H1 (cell line): ENCODE measurements around the gene MOV10L1. TPM values are rescaled to one million over a fixed set of nuclear protein-coding genes. Genes with fewer than 3 reads are reported as not detected.
A peak's percentile ranks its signal among the peaks of the same experiment; 100 is the strongest.

ENCODE experiments used
- CTCF ChIA-PET: fragments of 300-600 bp; sonication (Branson Sonifier 250); formaldehyde crosslinking; loops from one replicate; lab custom pipeline; 2021; ENCODE audit not compliant: partially characterized antibody; lab: Charles Lee
- POLR2A ChIA-PET: fragments of 300-600 bp; sonication (Branson Sonifier 250); formaldehyde crosslinking; loops from one replicate; lab custom pipeline; 2021; ENCODE audit warnings: inconsistent platforms; ENCODE audit not compliant: partially characterized antibody; lab: Charles Lee
- DNase-seq, 2 experiments: peaks; one replicate each; pipeline versions ENCODE4 v3.0.0 to v3.0.0-alpha.2; 2010 to 2022; ENCODE audit warnings: low spot score in 2 of 2, low read depth in 1 of 2, mixed read lengths in 1 of 2
- FAIRE-seq: peaks from 2 replicates; lab custom pipeline; 2011; peaks lifted over from hg19 to GRCh38; lab: Jason Lieb, UNC
- H2AFZ ChIP-seq: 2 replicates; pipeline ENCODE4 v1.8.1; 2012; ENCODE audit warnings: low read length, inconsistent platforms
- H2AK5ac ChIP-seq: 2 replicates; pipeline ENCODE4 v1.6.1; 2013; ENCODE audit warnings: low read depth, low read length
- H2BK120ac ChIP-seq: replicated peaks from 2 replicates; pipeline ENCODE3; 2013; ENCODE audit warnings: low read depth, low read length, inconsistent platforms
- H2BK12ac ChIP-seq: 2 replicates; pipeline ENCODE4 v1.6.1; 2013; ENCODE audit warnings: low read depth, low read length
- H2BK15ac ChIP-seq: 2 replicates; pipeline ENCODE4 v1.6.1; 2013; ENCODE audit warnings: low read length
- H2BK20ac ChIP-seq: 2 replicates; pipeline ENCODE4 v1.6.1; 2013; ENCODE audit warnings: low read length
- H2BK5ac ChIP-seq: 2 replicates; pipeline ENCODE4 v1.6.1; 2013; ENCODE audit warnings: low read depth, low read length
- H3K14ac ChIP-seq: 2 replicates; pipeline ENCODE4 v1.6.1; 2013; ENCODE audit warnings: inconsistent platforms; ENCODE audit not compliant: insufficient read length
- H3K18ac ChIP-seq: 2 replicates; pipeline ENCODE4 v1.6.1; 2013; ENCODE audit warnings: low read length; ENCODE audit errors: extremely low read depth
- H3K23ac ChIP-seq: 2 replicates; pipeline ENCODE4 v1.6.1; 2013; ENCODE audit warnings: inconsistent platforms; ENCODE audit not compliant: insufficient read length
- H3K23me2 ChIP-seq: 2 replicates; pipeline ENCODE4 v1.6.1; 2013; ENCODE audit warnings: low read depth, low read length
- H3K27ac ChIP-seq: 2 replicates; pipeline ENCODE4 v1.6.1; 2011; ENCODE audit warnings: low read depth, low read length, inconsistent platforms
- H3K27me3 ChIP-seq, 4 experiments: replicated peaks in 1 of 4; 1 replicate in 1 of 4; 2 replicates in 3 of 4; pipeline versions ENCODE4 v1.6.1 to v1.8.1; 2011 to 2013; ENCODE audit warnings: low read length in 3 of 4, mild to moderate bottlenecking in 3 of 4, inconsistent platforms in 2 of 4, mixed read lengths in 2 of 4, moderate library complexity in 1 of 4; ENCODE audit not compliant: control insufficient read depth in 3 of 4, insufficient read depth in 3 of 4; ENCODE audit errors: extremely low read depth in 1 of 4
- H3K36me3 ChIP-seq, 4 experiments: 2 replicates each; pipeline versions ENCODE4 v1.6.1 to v1.8.1; 2011 to 2013; ENCODE audit warnings: mild to moderate bottlenecking in 4 of 4, low read length in 3 of 4, moderate library complexity in 2 of 4, control low read depth in 1 of 4, inconsistent platforms in 1 of 4; ENCODE audit not compliant: insufficient read depth in 4 of 4, control insufficient read depth in 2 of 4
- H3K4ac ChIP-seq: replicated peaks from 2 replicates; pipeline ENCODE3; 2013; ENCODE audit warnings: low read length, low read depth, mixed read lengths, inconsistent platforms; ENCODE audit not compliant: insufficient read length
- H3K4me1 ChIP-seq, 4 experiments: replicated peaks in 1 of 4; 1 replicate in 1 of 4; 2 replicates in 3 of 4; pipeline versions ENCODE4 v1.6.1 to v1.8.1; 2011 to 2013; ENCODE audit warnings: low read length in 3 of 4, inconsistent platforms in 2 of 4, mixed read lengths in 1 of 4; ENCODE audit not compliant: insufficient read depth in 4 of 4, control insufficient read depth in 3 of 4
- H3K4me2 ChIP-seq, 2 experiments: 2 replicates each; pipeline versions ENCODE4 v1.6.1 to v1.8.1; 2011 to 2013; ENCODE audit warnings: low read depth in 2 of 2, low read length in 2 of 2, control low read depth in 1 of 2, inconsistent platforms in 1 of 2, mild to moderate bottlenecking in 1 of 2; ENCODE audit not compliant: insufficient read depth in 1 of 2
- H3K4me3 ChIP-seq, 4 experiments: fragments of 200-600, 300-600 bp in 1 of 4; sonication (generic), shearing (Covaris generic), sonication (Bioruptor Twin) in 1 of 4; 2 replicates each; pipeline versions ENCODE4 v1.5.1 to v1.8.1; 2011 to 2016; ENCODE audit warnings: low read length in 4 of 4, low read depth in 3 of 4, control low read depth in 2 of 4, inconsistent platforms in 2 of 4, mild to moderate bottlenecking in 2 of 4, mixed read lengths in 1 of 4, moderate library complexity in 1 of 4; ENCODE audit not compliant: insufficient read depth in 2 of 4; ENCODE audit errors: extremely low read depth in 1 of 4
- H3K56ac ChIP-seq: replicated peaks from 2 replicates; pipeline ENCODE3; 2013; ENCODE audit warnings: low read depth, mild to moderate bottlenecking, mixed read lengths, low read length, inconsistent platforms; ENCODE audit not compliant: insufficient read length
- H3K79me1 ChIP-seq: 2 replicates; pipeline ENCODE4 v1.6.1; 2013; ENCODE audit warnings: low read depth, low read length, control low read depth
- H3K79me2 ChIP-seq, 2 experiments: 2 replicates each; pipeline versions ENCODE4 v1.6.1 to v1.8.1; 2012 to 2013; ENCODE audit warnings: low read length in 2 of 2, mild to moderate bottlenecking in 2 of 2, inconsistent platforms in 1 of 2; ENCODE audit not compliant: insufficient read depth in 2 of 2, control insufficient read depth in 1 of 2
- H3K9ac ChIP-seq, 4 experiments: replicated peaks in 1 of 4; 1 replicate in 1 of 4; 2 replicates in 3 of 4; pipeline versions ENCODE4 v1.6.1 to v1.8.1; 2011 to 2013; ENCODE audit warnings: low read depth in 3 of 4, low read length in 3 of 4, control low read depth in 2 of 4, mild to moderate bottlenecking in 2 of 4, moderate library complexity in 2 of 4, inconsistent platforms in 1 of 4; ENCODE audit errors: extremely low read depth in 1 of 4
- H3K9me3 ChIP-seq, 2 experiments: 2 replicates each; pipeline versions ENCODE4 v1.6.1 to v1.8.1; 2012 to 2013; ENCODE audit warnings: mild to moderate bottlenecking in 2 of 2, moderate library complexity in 2 of 2, control low read depth in 1 of 2, inconsistent platforms in 1 of 2, low read depth in 1 of 2, low read length in 1 of 2, mixed read lengths in 1 of 2; ENCODE audit not compliant: insufficient read depth in 2 of 2
- H4K20me1 ChIP-seq, 2 experiments: replicated peaks in 1 of 2; 2 replicates each; pipeline versions ENCODE3 to v1.8.1; 2011 to 2013; ENCODE audit warnings: inconsistent platforms in 2 of 2, low read length in 2 of 2, mild to moderate bottlenecking in 1 of 2; ENCODE audit not compliant: insufficient read depth in 2 of 2, control insufficient read depth in 1 of 2
- H4K5ac ChIP-seq: 2 replicates; pipeline ENCODE4 v1.6.1; 2013; ENCODE audit warnings: low read length, low read depth, mixed read lengths, inconsistent platforms; ENCODE audit not compliant: insufficient read length
- H4K8ac ChIP-seq: 2 replicates; pipeline ENCODE4 v1.8.0; 2013; ENCODE audit warnings: mild to moderate bottlenecking, moderate library complexity, low read length, inconsistent platforms; ENCODE audit not compliant: insufficient read depth; ENCODE audit errors: extremely low read depth
- H4K91ac ChIP-seq: replicated peaks from 2 replicates; pipeline ENCODE3; 2013; ENCODE audit warnings: low read length, mixed read lengths, inconsistent platforms; ENCODE audit not compliant: insufficient read length
- PHF8 ChIP-seq: fragments of 200-600 bp; sonication (generic); conservative IDR thresholded peaks from 2 replicates; pipeline ENCODE4 v1.7.1; 2012; ENCODE audit warnings: low read depth, mild to moderate bottlenecking, inconsistent platforms, low read length, moderate library complexity
- SP1 ChIP-seq: IDR thresholded peaks from 2 replicates; pipeline ENCODE4 v1.6.1; 2011; ENCODE audit warnings: low read depth, low read length
- WGBS, 2 experiments: shearing (Covaris generic) in 1 of 2; methylation state at CpG; one replicate each; pipeline versions ENCODE4 v1.1.6 to v1.1.7; 2013 to 2015; ENCODE audit warnings: low lambda C conversion rate in 2 of 2, mixed read lengths in 2 of 2, inconsistent platforms in 1 of 2, low coverage in 1 of 2, missing lambda C conversion rate in 1 of 2; ENCODE audit not compliant: insufficient replicate concordance in 2 of 2, insufficient coverage in 1 of 2, insufficient read length in 1 of 2; ENCODE audit errors: extremely low coverage in 1 of 2, missing lambda C conversion rate in 1 of 2; 5-methylcytosine and 5-hydroxymethylcytosine counted together
- polyA plus RNA-seq, 7 experiments: library from polyadenylated mRNA; depleted of rRNA in 3 of 7; stranded (reverse) in 5 of 7; unstranded in 2 of 7; fragments of >200 nt in 5 of 7; fragments of 200-250 nt in 2 of 7; gene quantifications; 1 replicate in 5 of 7; 2 replicates in 1 of 7; 4 replicates in 1 of 7; pipeline versions ENCODE4 v1.2.1 to v1.2.3, GENCODE V29; 2011 to 2013; ENCODE audit warnings: missing spikeins in 2 of 7, mixed read lengths in 2 of 7
- total RNA-seq: library from RNA; stranded (reverse); fragmentation: NEBNext Ultra II Directional; extraction: Animal tissue kit (Norgen Biotek cat#: 25700); gene quantifications from 2 replicates; pipeline ENCODE4 v1.2.1, GENCODE V29; 2021

The MOV10L1 gene
- total and polyA plus RNA-seq, 2 of the 8 experiments (the other 6 are each of a cell fraction or from before 2014, with no cell fraction given): 0.32 TPM; not detected in 1

- Histone ChIP-seq H3K4me1 (peaks cover 2 to 32% (median 17%) of the 10 kb centered on the region in 4 experiments; a peak in 6 of 7 replicates), H2AFZ (no peak overlapping the region), H2BK15ac (no peak overlapping the region), H4K91ac (no peak overlapping the region), H3K9me3 (no peaks in the 10 kb centered on the region), H3K79me1 (peaks cover 8% of the 10 kb centered on the region; the same call in 1 of the 2 replicates), H3K79me2 (peaks cover 0 to 10% of the 10 kb centered on the region in 2 experiments; a peak in 1 of 4 replicates), H3K56ac (no peak overlapping the region), H4K20me1 (peaks cover 17 to 25% of the 10 kb centered on the region in 2 experiments), H3K23ac (no peak overlapping the region), H3K14ac (no peak overlapping the region), H3K4ac (no peak overlapping the region), H3K23me2 (peaks cover 8% of the 10 kb centered on the region; the same call in 1 of the 2 replicates), H3K18ac (no peak overlapping the region; the same call in 1 of the 2 replicates), H2BK5ac (no peak overlapping the region), H3K4me3 (peak overlapping the region; percentile 43 to 78 (median 45)), H4K8ac (0 out of 2 replicates have a peak overlapping the region, but pooled peaks have one; percentile 3), H3K9ac (peak overlapping the region in 1 of 4 experiments; percentile 83; a peak in 1 of 7 replicates), H2BK20ac (no peak overlapping the region), H3K27ac (no peak overlapping the region), H3K27me3 (peaks cover 0 to 13% (median 5%) of the 10 kb centered on the region in 4 experiments; a peak in 3 of 7 replicates), H3K36me3 (no peaks in the 10 kb centered on the region), H2AK5ac (no peak overlapping the region), H3K4me2 (peak overlapping the region; percentile 70 to 90), H2BK120ac (no peak overlapping the region), H4K5ac (no peak overlapping the region), H2BK12ac (no peak overlapping the region)
- WGBS, 2 experiments: 8% methylated on average over 4 of the region's 47 CpGs; no CpG with 5 or more reads in 1 of the 2 experiments
- ChIA-PET CTCF (interaction anchor here (0.9 to 1.5 kb wide), 2 partner anchors 43 to 52 kb away, joined by 3 read pairs; no protein-coding TSS in a partner anchor), POLR2A (interaction anchor here (1.9 kb wide), 1 partner anchor 39 kb away, joined by 5 read pairs; no protein-coding TSS in a partner anchor)
- TF ChIP-seq PHF8 (0 out of 2 replicates have a peak, but pooled peaks have one; percentile 10), SP1 (no peak)
- FAIRE-seq: no peak
- DNase-seq: no peak
Observed at GRCh38 chr22:50186181-50186714, 96.4 kb downstream of the MOV10L1 start.
